Duodenal mucosa (tissue), 2 donors: ENCODE data around the gene TENT5A.
"Not testable (repeated sequence)": the region's sequence is repeated elsewhere in the genome, so short reads cannot be mapped to it uniquely, and the experiment has no call there.

Experiments used
- H3K27ac ChIP-seq: one replicate; pipeline ENCODE4 v1.7.0; 2013; ENCODE audit warnings: low read depth, low read length
- H3K27me3 ChIP-seq, 2 donors: one replicate each; pipeline ENCODE4 v1.7.0; 2013; ENCODE audit warnings: low read length in 2 of 2, control low read depth in 1 of 2; ENCODE audit not compliant: insufficient read depth in 2 of 2, control insufficient read depth in 1 of 2
- H3K36me3 ChIP-seq, 2 donors: one replicate each; pipeline ENCODE4 v1.7.0; 2013; ENCODE audit warnings: low read length in 2 of 2, control low read depth in 1 of 2; ENCODE audit not compliant: insufficient read depth in 2 of 2, control insufficient read depth in 1 of 2
- H3K4me1 ChIP-seq, 2 donors: one replicate each; pipeline ENCODE4 v1.7.0; 2013; ENCODE audit warnings: low read length in 2 of 2, control low read depth in 1 of 2; ENCODE audit not compliant: insufficient read depth in 2 of 2, control insufficient read depth in 1 of 2
- H3K4me3 ChIP-seq, 2 donors: one replicate each; pipeline ENCODE4 v1.7.0; 2013; ENCODE audit warnings: low read length in 2 of 2, low read depth in 1 of 2
- H3K9ac ChIP-seq, 2 donors: one replicate each; pipeline ENCODE4 v1.7.0; 2013; ENCODE audit warnings: low read length in 2 of 2, low read depth in 1 of 2
- H3K9me3 ChIP-seq, 2 donors: one replicate each; pipeline ENCODE4 v1.7.0; 2013; ENCODE audit warnings: low read length in 2 of 2, control low read depth in 1 of 2; ENCODE audit not compliant: control insufficient read depth in 1 of 2

The TENT5A gene

DNA sequence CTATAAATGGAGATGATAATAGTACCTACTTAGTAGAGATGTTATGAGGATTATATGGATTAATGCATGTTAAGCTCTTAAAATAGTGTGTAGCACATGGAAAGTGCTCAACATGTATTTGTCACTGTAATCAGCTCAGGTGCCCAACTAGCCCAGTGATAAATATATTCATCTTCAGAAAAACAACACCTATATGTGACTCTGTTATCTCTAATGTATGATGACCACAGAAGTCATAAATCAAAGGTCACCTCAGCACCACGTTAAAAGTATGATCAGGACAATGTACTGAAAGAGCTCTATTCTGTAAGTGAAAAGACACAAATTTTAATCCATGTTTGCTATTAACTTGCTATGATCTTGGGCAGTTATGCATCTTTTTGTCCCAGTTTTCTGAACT, 36.8 kb upstream of the TENT5A start:
- Histone ChIP-seq H3K9me3 (no peaks in the 10 kb centered on the region), H3K27me3 (no peaks in the 10 kb centered on the region), H3K27ac (no peak overlapping the region), H3K4me3 (no peak overlapping the region), H3K36me3 (no peaks in the 10 kb centered on the region), H3K4me1 (peaks cover 3 to 10% of the 10 kb centered on the region in 2 donors), H3K9ac (no peak overlapping the region)

DNA sequence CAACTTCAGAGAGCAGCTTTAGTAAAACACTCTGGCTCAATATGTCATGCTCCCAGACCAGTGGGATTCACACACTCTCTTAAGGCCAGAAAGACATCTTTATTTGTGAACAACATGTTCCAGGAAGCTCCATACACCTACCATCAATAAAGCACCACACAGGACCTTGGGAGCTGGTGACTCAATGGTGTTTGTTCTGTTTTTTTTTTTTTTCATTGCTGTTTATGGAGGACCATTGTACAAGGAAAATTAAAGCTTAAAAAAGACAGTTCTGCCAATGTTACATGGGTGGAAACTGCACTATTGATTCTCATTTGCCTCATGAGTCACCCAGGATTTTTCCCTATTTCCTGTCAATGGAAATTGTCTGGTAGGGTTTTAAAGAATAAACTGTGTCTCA, 36.3 kb upstream of the TENT5A start:
- Histone ChIP-seq H3K27me3 (no peaks in the 10 kb centered on the region), H3K27ac (no peak overlapping the region), H3K4me3 (no peak overlapping the region), H3K9ac (no peak overlapping the region), H3K36me3 (no peaks in the 10 kb centered on the region), H3K9me3 (no peaks in the 10 kb centered on the region), H3K4me1 (peaks cover 3 to 10% of the 10 kb centered on the region in 2 donors)

DNA sequence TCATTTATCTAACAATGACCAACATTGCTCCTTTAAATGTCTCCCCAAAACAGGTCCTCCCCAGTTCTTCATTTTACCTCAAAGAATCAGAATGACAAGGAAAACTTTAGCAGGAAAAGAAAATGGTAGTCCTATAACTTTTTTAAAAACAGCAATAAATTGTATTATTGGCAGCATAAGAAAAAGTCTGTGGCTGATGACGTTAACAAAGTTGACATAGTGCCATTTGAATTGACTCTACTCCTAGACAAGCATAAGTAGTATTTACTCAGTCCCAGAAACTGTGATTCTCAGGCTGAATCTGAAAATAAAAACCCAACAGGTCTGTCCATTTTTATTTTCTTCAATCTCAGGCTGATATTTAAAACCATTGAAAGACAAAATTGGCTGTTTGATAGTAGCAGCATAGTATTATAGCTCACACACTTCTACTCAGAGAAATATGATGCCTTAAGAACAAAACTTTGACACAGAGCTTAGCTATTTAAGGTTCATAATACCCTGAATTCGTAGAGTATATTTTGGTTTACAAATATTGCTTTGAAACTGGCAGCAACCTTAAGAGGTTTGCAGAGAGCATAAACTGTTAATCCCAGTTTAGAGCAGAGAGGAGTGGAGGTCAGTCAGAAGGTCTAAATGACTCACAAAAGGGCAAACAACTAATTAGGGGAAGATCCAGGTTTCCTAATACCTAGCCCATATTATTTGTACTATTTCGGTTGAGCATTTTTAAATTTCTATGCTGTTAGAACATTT, 35.0 kb upstream of the TENT5A start:
- Histone ChIP-seq H3K9ac (no peak overlapping the region), H3K27me3 (no peaks in the 10 kb centered on the region), H3K9me3 (no peaks in the 10 kb centered on the region), H3K27ac (no peak overlapping the region), H3K4me1 (peaks cover 3 to 10% of the 10 kb centered on the region in 2 donors), H3K36me3 (no peaks in the 10 kb centered on the region), H3K4me3 (no peak overlapping the region)

DNA sequence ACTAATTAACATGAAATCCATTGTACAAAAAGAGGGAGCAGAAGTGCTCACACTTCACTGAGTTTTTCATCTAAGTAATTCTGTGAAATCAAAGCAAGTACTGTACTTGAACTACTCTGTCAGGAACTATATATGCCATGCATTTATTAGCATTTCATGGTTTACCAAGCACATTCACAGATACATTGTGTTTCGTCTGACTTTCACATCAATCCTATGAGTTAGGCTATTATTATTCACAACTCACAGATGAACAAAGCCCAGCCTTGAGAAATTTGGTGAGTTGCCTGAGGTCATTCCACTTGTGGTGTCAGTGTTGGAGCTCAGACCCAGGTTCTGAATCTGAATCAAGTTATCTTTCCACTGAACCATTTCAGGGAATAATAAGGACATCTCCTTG, 33.7 kb upstream of the TENT5A start:
- no peaks in the 10 kb centered on the region for H3K9me3 ChIP-seq
- H3K9ac ChIP-seq: no peak overlapping the region
- H3K4me1 ChIP-seq: peaks cover 3 to 10% of the 10 kb centered on the region in 2 donors
- no peaks in the 10 kb centered on the region for H3K36me3 ChIP-seq
- no peak overlapping the region for H3K4me3 ChIP-seq
- H3K27me3 ChIP-seq: no peaks in the 10 kb centered on the region
- no peak overlapping the region for H3K27ac ChIP-seq

DNA sequence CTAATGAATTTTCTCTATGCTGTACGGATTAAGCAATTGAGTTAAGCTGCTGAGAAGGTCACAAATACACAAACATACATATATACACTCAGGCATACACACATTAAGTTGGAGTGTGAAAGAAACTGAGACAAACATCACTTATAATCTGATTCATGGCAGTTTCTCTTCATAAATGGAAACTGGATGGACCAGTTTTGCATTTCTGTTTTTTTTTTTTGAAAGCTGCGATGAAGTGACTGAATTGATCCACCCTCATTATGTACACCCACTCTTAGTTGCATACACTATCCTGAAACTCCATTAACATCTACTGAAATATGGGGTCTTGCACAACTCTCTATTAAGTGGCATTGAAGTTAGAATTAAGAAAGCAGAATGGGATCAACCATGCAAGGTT, 32.9 kb upstream of the TENT5A start:
- H3K4me3 ChIP-seq: no peak overlapping the region
- no peaks in the 10 kb centered on the region for H3K27me3 ChIP-seq
- H3K27ac ChIP-seq: no peak overlapping the region
- peaks cover 3 to 10% of the 10 kb centered on the region in 2 donors for H3K4me1 ChIP-seq
- no peak overlapping the region for H3K9ac ChIP-seq
- H3K36me3 ChIP-seq: no peaks in the 10 kb centered on the region
- H3K9me3 ChIP-seq: no peaks in the 10 kb centered on the region

DNA sequence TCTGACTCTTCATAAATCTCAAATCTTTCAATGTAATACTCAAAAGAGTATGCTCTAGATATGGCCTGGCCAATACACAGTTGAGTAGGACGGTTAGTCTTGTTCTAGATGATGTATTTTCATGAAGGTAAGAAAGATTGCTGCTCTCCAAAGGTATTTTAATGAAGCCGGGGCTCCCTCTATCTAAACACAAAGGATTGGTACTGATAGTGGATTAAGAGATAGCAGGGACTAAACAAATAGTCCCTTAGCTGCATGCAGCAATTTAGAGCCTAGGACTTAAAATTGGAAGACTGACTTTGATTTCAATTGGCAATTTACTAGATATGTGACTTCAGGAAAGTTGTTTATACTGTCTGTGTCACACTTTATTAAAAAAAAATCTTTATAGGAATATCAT, 31.4 kb upstream of the TENT5A start:
- no peaks in the 10 kb centered on the region for H3K36me3 ChIP-seq
- no peaks in the 10 kb centered on the region for H3K9me3 ChIP-seq
- H3K4me3 ChIP-seq: no peak overlapping the region
- peaks cover 3 to 10% of the 10 kb centered on the region in 2 donors for H3K4me1 ChIP-seq
- no peaks in the 10 kb centered on the region for H3K27me3 ChIP-seq
- no peak overlapping the region for H3K27ac ChIP-seq
- no peak overlapping the region for H3K9ac ChIP-seq

DNA sequence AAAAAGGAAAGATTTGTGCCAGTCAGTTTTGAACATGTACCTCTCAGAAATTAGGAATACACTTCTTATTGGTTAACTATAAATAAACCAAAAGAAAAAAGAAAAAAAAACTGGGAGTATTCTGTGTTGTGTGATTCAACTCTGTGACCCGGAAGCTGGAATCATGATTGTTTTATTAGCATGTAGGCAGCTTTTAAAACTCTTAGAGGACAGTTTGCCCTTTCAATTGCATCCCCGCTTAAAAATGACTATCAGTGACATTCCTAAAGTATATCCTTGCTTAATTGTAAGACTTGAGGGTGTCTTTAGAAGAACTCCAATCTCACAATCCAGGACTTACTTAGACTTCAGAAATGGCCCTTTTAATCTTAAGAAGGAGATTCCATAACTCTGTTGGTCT, 29.1 kb upstream of the TENT5A start:
- no peaks in the 10 kb centered on the region for H3K27me3 ChIP-seq

DNA sequence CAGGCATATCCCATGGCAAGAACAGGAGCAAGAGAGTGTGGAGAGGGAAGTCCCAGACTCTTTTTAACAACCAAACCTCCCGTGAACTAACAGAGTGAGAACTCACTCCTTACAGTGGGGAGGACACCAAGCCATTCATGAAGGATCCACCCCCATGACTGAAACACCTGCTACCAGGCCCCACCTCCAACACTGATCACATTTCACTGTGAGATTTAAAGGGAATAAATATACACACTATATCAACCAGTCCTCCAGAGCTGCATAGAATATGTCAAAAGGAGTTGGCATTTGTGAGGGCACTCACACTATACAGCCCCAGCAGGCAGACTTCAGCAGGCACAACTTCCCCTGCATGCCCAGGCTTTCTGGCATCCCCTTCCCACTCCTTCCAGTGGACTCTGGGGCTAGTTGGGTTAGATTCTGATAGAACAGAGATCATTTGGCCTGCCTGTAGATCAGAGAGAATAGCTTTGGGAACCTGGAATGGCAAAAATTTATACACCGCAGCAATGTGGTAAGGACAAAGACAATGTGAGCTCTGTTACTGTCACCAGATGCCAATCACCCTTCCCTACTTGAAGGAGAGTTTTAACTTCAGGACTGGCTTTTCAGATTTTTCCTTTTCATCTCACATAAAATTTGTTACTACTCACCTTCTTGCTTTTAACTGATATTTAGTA, 25.2 kb upstream of the TENT5A start:
- Histone ChIP-seq H3K27ac (no peak overlapping the region), H3K4me3 (no peak overlapping the region), H3K27me3 (no peaks in the 10 kb centered on the region), H3K4me1 (no peaks in the 10 kb centered on the region), H3K9me3 (no peaks in the 10 kb centered on the region), H3K36me3 (no peaks in the 10 kb centered on the region), H3K9ac (no peak overlapping the region)

More for the DNA sequence above, 29.1 kb upstream of the TENT5A start:
- H3K36me3 ChIP-seq: no peaks in the 10 kb centered on the region
- no peak overlapping the region for H3K27ac ChIP-seq
- no peaks in the 10 kb centered on the region for H3K9me3 ChIP-seq
- H3K9ac ChIP-seq: no peak overlapping the region
- no peaks in the 10 kb centered on the region for H3K4me1 ChIP-seq
- H3K4me3 ChIP-seq: no peak overlapping the region

DNA sequence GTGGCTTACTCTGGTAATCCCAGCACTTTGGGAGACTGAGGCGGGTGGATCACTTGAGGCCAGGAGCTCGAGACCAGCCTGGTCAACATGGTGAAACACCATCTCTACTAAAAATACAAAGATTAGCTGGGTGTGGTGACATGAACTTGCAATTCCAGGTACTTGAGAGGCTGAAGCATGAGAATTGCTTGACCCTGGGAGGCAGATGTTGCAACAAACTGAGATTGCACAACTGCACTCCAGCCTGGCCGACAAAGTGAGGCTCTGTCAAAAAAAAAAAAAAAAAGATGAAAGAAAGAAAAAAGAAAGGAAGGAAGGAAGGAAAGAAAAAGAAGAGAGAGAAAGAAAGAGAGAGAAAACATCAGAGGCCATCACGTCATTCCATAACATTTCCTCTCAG, 23.7 kb upstream of the TENT5A start:
- not testable (repeated sequence) for H3K9ac ChIP-seq, H3K27ac ChIP-seq, H3K36me3 ChIP-seq, H3K4me1 ChIP-seq, H3K27me3 ChIP-seq, H3K9me3 ChIP-seq, H3K4me3 ChIP-seq

DNA sequence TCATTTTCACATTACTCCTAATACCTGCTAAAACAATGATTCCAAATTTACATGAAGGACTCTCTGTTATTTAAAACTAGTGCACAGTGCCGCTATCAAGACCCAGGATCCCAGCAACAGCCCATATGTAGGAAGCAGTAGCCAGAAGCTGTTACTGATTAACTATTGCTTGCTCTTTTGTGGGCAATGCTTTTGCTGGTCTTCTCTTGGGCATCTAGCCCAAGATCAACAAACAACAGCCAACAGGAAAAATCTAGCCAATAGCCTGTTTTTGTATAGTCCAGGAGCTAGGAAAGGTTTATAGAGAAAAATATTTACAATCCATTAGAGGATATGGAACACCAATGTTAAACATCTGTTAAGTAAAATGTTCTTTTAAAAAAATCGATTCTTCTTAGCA, 22.1 kb upstream of the TENT5A start:
- H3K27me3 ChIP-seq: no peaks in the 10 kb centered on the region
- no peak overlapping the region for H3K4me3 ChIP-seq
- no peaks in the 10 kb centered on the region for H3K4me1 ChIP-seq
- no peaks in the 10 kb centered on the region for H3K36me3 ChIP-seq
- H3K9me3 ChIP-seq: no peaks in the 10 kb centered on the region
- H3K27ac ChIP-seq: no peak overlapping the region
- H3K9ac ChIP-seq: no peak overlapping the region
